DMS 273 treated with DMSO at 0.1 percent for 48 hours (cell line): Measurements from ENCODE around the gene IDH2.
"Not testable (repeated sequence)": the region's sequence is repeated elsewhere in the genome, so short reads cannot be mapped to it uniquely, and the experiment has no call there.

Experiments used
- DNase-seq: peaks from one replicate; lab custom pipeline; 2025; lab: John Stamatoyannopoulos, UW

The IDH2 gene

GRCh38 chr15:90083954-90084607 lies 18.2 kb downstream of the IDH2 start:
- DNase-seq = no peak

GRCh38 chr15:90083419-90083818 lies 18.8 kb downstream of the IDH2 start:
- DNase-seq = no peak

GRCh38 chr15:90082140-90082715 lies 20.0 kb downstream of the IDH2 start:
- no peak for DNase-seq

- DNase-seq = no peak
Measured at GRCh38 chr15:90080818-90081393, 21.4 kb downstream of the IDH2 start.

GRCh38 chr15:90080458-90080755 lies 21.9 kb downstream of the IDH2 start:
- no peak for DNase-seq

- DNase-seq = no peak
Measured at GRCh38 chr15:90079619-90080457, 22.4 kb downstream of the IDH2 start.

- DNase-seq = no peak
Measured at GRCh38 chr15:90078965-90079364, 23.3 kb downstream of the IDH2 start.

GRCh38 chr15:90076716-90077115 lies 25.6 kb downstream of the IDH2 start:
- DNase-seq = no peak

- DNase-seq = no peak
Measured at GRCh38 chr15:90075420-90076289, 26.6 kb downstream of the IDH2 start.

- DNase-seq = no peak
Measured at GRCh38 chr15:90074916-90075315, 27.4 kb downstream of the IDH2 start.

- no peak for DNase-seq
Measured at GRCh38 chr15:90074023-90074422, 28.2 kb downstream of the IDH2 start.

GRCh38 chr15:90072978-90073640 lies 29.2 kb downstream of the IDH2 start:
- no peak for DNase-seq

- DNase-seq = no peak
Measured at GRCh38 chr15:90071220-90071807, 31.0 kb downstream of the IDH2 start.

- not testable (repeated sequence) for DNase-seq
Measured at GRCh38 chr15:90070623-90071022, 31.6 kb downstream of the IDH2 start.

GRCh38 chr15:90067953-90068606 lies 34.2 kb downstream of the IDH2 start:
- DNase-seq = no peak

GRCh38 chr15:90067181-90067952 lies 34.9 kb downstream of the IDH2 start:
- DNase-seq = no peak

GRCh38 chr15:90065682-90066049 lies 36.6 kb downstream of the IDH2 start:
- DNase-seq = no peak

- DNase-seq = no peak
Measured at GRCh38 chr15:90064911-90065681, 37.2 kb downstream of the IDH2 start.

GRCh38 chr15:90063770-90064247 lies 38.5 kb downstream of the IDH2 start:
- DNase-seq = no peak
